ENCODE measurements around the gene PEX16.

The PEX16 gene

GRCh38 chr11:45942381-45942780 is 24.7 kb upstream of the PEX16 start:
- H3K4me2 ChIP-seq (ENCODE audit: low read length) = no peak overlapping the region
- no peaks in the 10 kb centered on the region for H3K27me3 ChIP-seq (ENCODE audit: control insufficient read depth, insufficient read depth, low read length)
- H3K27ac ChIP-seq = no peak overlapping the region
- no peak overlapping the region for H3K9ac ChIP-seq
- no peaks in the 10 kb centered on the region for H3K9me3 ChIP-seq (ENCODE audit: control insufficient read depth, low read length)
- no peak overlapping the region for H3K4me3 ChIP-seq (ENCODE audit: low read depth, low read length)
- no peaks in the 10 kb centered on the region for H3K36me3 ChIP-seq (ENCODE audit: control insufficient read depth, insufficient read depth, low read length)
- H3K4me1 ChIP-seq = no peaks in the 10 kb centered on the region
- no peak for TF ChIP-seq CTCF (IDR thresholded peaks at IDR 0.05)
- H2AFZ ChIP-seq = no peak overlapping the region
- no peaks in the 10 kb centered on the region for H3K79me2 ChIP-seq

DNA sequence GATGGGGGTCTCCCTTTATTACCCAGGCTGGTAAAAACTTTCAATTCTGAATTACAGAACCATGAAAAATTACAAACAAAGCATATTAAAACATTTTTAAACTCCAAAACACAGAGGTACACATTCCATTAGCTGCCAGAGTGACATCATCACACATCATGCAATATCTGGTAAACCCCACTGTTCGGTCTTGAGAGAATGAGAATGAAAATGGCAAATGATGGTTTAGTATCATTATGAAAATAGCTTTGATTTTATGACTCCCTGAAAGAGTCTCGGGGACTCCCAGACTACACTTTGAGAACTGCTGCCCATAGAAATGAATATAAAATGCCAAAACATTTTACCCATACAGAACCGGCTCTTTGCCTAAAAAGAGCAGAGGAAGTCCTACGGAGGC is 23.6 kb upstream of the PEX16 start:
- Histone ChIP-seq H2AFZ (no peak overlapping the region), H3K27me3 (ENCODE audit: control insufficient read depth, insufficient read depth, low read length) (no peaks in the 10 kb centered on the region), H3K9ac (no peak overlapping the region), H3K27ac (no peak overlapping the region), H3K4me2 (ENCODE audit: low read length) (no peak overlapping the region), H3K36me3 (ENCODE audit: control insufficient read depth, insufficient read depth, low read length) (no peaks in the 10 kb centered on the region), H3K79me2 (no peaks in the 10 kb centered on the region), H3K4me1 (no peaks in the 10 kb centered on the region), H3K9me3 (ENCODE audit: control insufficient read depth, low read length) (no peaks in the 10 kb centered on the region), H3K4me3 (ENCODE audit: low read depth, low read length) (no peak overlapping the region)
- TF ChIP-seq CTCF (IDR thresholded peaks at IDR 0.05) = no peak

DNA sequence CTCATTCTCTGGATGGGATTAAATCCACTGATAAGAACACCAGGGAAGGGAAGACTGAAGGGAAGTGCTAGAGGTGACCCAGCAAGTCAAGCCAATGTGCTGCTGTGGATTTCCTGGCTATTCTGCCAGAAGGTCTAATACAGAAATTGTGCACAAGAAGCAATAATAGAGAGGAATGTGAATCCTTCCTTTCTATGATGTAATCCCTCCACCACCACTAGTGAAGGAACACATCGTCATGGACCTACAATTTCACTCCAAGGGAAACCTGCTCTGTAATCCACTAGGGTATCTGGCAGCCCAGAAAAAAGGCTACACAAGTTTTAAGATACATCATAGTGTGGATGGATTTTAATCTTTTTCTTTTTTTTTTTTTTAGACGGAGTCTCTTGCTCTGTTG is 22.2 kb upstream of the PEX16 start:
- H3K9ac ChIP-seq = no peak overlapping the region
- no peaks in the 10 kb centered on the region for H3K36me3 ChIP-seq (ENCODE audit: control insufficient read depth, insufficient read depth, low read length)
- H3K4me3 ChIP-seq (ENCODE audit: low read depth, low read length) = no peak overlapping the region
- H3K79me2 ChIP-seq = no peaks in the 10 kb centered on the region
- no peak overlapping the region for H3K4me2 ChIP-seq (ENCODE audit: low read length)
- peaks cover 2% of the 10 kb centered on the region for H3K4me1 ChIP-seq
- H3K9me3 ChIP-seq (ENCODE audit: control insufficient read depth, low read length) = no peaks in the 10 kb centered on the region
- H3K27me3 ChIP-seq (ENCODE audit: control insufficient read depth, insufficient read depth, low read length) = no peaks in the 10 kb centered on the region
- no peak overlapping the region for H3K27ac ChIP-seq
- no peak for TF ChIP-seq CTCF (IDR thresholded peaks at IDR 0.05)
- no peak overlapping the region for H2AFZ ChIP-seq

- H3K27me3 ChIP-seq (ENCODE audit: control insufficient read depth, insufficient read depth, low read length) = no peaks in the 10 kb centered on the region
- no peak for TF ChIP-seq CTCF (IDR thresholded peaks at IDR 0.05)
- H3K36me3 ChIP-seq (ENCODE audit: control insufficient read depth, insufficient read depth, low read length) = no peaks in the 10 kb centered on the region
- H3K4me2 ChIP-seq (ENCODE audit: low read length) = no peak overlapping the region
- no peaks in the 10 kb centered on the region for H3K79me2 ChIP-seq
- no peak overlapping the region for H2AFZ ChIP-seq
- no peaks in the 10 kb centered on the region for H3K9me3 ChIP-seq (ENCODE audit: control insufficient read depth, low read length)
- no peak overlapping the region for H3K27ac ChIP-seq
- peaks cover 6% of the 10 kb centered on the region for H3K4me1 ChIP-seq
- H3K4me3 ChIP-seq (ENCODE audit: low read depth, low read length) = no peak overlapping the region
- H3K9ac ChIP-seq = no peak overlapping the region
Observed at GRCh38 chr11:45937916-45938315, 20.2 kb upstream of the PEX16 start.

GRCh38 chr11:45936511-45937054 is 18.9 kb upstream of the PEX16 start:
- no peak overlapping the region for H3K9ac ChIP-seq
- H3K36me3 ChIP-seq (ENCODE audit: control insufficient read depth, insufficient read depth, low read length) = no peaks in the 10 kb centered on the region

More at GRCh38 chr11:45936511-45937054, 18.9 kb upstream of the PEX16 start:
- no peak overlapping the region for H3K4me2 ChIP-seq (ENCODE audit: low read length)
- H3K4me1 ChIP-seq = peaks cover 6% of the 10 kb centered on the region
- no peak for TF ChIP-seq CTCF (IDR thresholded peaks at IDR 0.05)
- no peak overlapping the region for H3K27ac ChIP-seq
- no peak overlapping the region for H2AFZ ChIP-seq
- no peaks in the 10 kb centered on the region for H3K79me2 ChIP-seq
- H3K27me3 ChIP-seq (ENCODE audit: control insufficient read depth, insufficient read depth, low read length) = no peaks in the 10 kb centered on the region
- no peaks in the 10 kb centered on the region for H3K9me3 ChIP-seq (ENCODE audit: control insufficient read depth, low read length)
- no peak overlapping the region for H3K4me3 ChIP-seq (ENCODE audit: low read depth, low read length)

Data from parathyroid adenoma (tissue), 2 donors.